GM13976 (cell line): ENCODE results near the gene LRRC19.

Experiments
- DNase-seq: peaks from one replicate; pipeline ENCODE4 v3.0.0; 2012; ENCODE audit warnings: low spot score
- CTCF ChIP-seq: IDR thresholded peaks from 2 replicates; pipeline ENCODE4 v1.5.1; 2012; ENCODE audit warnings: borderline replicate concordance, mild to moderate bottlenecking; ENCODE audit not compliant: insufficient read depth; ENCODE audit errors: extremely low read depth, missing control alignments, control extremely low read depth
- in situ Hi-C: fragments of 300-500 bp; cut with MboI; formaldehyde crosslinking; loops from one replicate; pipeline ENCODE4 v1.12.0; 2022; ENCODE audit warnings: low sequenced_read_pairs, mixed read lengths, inconsistent platforms; ENCODE audit not compliant: unreplicated experiment

LRRC19 gene, protein sequence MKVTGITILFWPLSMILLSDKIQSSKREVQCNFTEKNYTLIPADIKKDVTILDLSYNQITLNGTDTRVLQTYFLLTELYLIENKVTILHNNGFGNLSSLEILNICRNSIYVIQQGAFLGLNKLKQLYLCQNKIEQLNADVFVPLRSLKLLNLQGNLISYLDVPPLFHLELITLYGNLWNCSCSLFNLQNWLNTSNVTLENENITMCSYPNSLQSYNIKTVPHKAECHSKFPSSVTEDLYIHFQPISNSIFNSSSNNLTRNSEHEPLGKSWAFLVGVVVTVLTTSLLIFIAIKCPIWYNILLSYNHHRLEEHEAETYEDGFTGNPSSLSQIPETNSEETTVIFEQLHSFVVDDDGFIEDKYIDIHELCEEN

DNA sequence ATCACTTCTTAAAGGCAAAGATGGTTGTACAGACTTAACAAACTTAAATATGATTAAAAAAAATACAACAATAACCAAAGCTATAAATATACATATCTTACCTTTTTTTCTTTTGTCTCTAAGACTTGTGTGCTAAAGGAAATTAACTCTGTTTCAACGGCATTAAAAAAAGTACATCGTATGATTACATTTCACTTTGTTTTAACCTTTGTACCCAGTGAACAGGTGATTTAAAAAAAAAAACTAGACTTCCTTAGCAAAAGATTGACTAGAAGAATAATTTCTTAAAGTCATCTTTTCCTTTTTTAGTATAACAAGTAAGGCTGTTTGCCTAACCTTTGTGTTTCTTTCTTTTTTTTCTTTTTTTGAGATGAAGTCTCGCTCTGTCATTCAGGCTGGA is at the start of gene LRRC19:
Gene LRRC19 (minus strand): TSS at position 182 of the 400 bp plus-strand sequence. CDS start 5,978 bp downstream, outside the sequence.
- in situ Hi-C loops: no loop called here
- no peak for DNase-seq
- TF ChIP-seq CTCF: no peak

DNA sequence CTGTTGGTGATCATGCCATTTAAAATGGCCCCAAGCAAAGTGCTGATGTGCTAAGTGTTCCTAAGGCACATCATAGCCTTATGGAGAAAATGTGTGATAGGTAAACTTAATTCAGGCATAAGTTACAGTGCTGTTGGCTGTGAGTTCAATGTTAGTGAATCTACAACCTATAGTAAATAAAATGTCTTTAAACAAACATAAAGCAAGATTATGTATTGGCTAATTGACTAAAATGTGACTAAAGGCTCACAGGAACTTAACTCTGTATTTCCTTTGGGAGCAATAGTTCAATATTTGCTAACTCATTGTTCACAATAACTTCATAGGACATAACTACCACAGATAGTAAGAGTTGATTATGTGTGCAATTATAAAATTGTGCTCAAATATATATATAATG is 49.4 kb upstream of the LRRC19 start:
- no peak for TF ChIP-seq CTCF
- in situ Hi-C loops: no loop called here
- no peak for DNase-seq

DNA sequence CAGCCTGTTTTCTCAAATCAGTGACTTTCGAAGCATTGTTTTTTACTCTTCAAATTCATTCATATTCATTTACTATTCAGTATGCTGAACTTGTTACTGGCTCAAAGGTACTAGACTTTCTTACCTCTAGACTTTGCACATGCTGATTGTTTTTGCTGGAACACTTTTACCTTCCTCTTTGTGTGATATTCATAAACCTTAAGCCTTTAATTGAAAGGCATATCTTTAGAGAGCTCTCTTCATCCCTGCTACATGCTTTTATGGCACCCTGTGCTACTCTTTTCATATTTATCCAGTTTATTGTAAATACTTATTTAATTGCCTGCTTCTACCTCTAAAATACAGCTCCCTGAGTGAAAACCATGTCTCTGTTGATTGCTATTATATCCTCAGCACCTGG is 48.7 kb upstream of the LRRC19 start:
- DNase-seq: no peak
- TF ChIP-seq CTCF: no peak
- in situ Hi-C loops: no loop called here

GRCh38 chr9:27053369-27054022 is 48.0 kb upstream of the LRRC19 start:
- TF ChIP-seq CTCF: no peak

DNA sequence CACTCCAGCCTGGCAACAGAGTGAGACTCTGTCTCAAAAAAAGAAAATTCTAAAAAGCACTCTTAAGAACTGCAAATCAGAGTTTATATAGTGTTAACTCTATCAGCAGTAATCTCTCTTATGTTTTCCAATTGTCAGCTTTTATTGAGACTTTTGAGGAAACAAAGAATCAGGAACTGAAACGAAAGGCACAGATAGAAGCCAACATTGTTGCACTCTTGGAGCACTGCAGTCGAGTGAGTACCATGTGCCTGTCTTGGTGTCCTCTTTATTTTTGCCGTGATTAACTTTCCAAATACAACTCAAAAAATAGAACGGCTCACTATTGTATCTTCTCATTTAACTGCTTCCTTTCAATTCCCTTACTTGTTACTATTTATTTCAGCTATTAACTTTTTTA is 41.7 kb upstream of the LRRC19 start:
- in situ Hi-C loops: loop anchor here (25.0 kb wide), 1 partner anchor 240 kb away; the partner anchor contains the start of gene EQTN
- no peak for TF ChIP-seq CTCF
- DNase-seq: no peak

More at GRCh38 chr9:27053369-27054022, 48.0 kb upstream of the LRRC19 start:
- DNase-seq: no peak
- in situ Hi-C loops: no loop called here

GRCh38 chr9:27043176-27043575 is 37.7 kb upstream of the LRRC19 start:
- TF ChIP-seq CTCF: no peak
- DNase-seq: no peak
- in situ Hi-C loops: loop anchor here (25.0 kb wide), 1 partner anchor 244 kb away; the partner anchor contains the start of gene EQTN
